GM18517 (cell line): ENCODE measurements around the gene AKR1D1.
"Not testable (repeated sequence)": the region's sequence is repeated elsewhere in the genome, so short reads cannot be mapped to it uniquely, and the experiment has no call there.

Experiments
- ATAC-seq: cut with Tn5 transposase; IDR thresholded peaks from one replicate; pipeline ENCODE4 v1.9.1; 2021; ENCODE audit warnings: mild to moderate bottlenecking, moderate library complexity; ENCODE audit not compliant: unreplicated experiment

AKR1D1 gene

GRCh38 chr7:138072726-138073125, 3.5 kb upstream of the AKR1D1 start:
- no peak for ATAC-seq

DNA sequence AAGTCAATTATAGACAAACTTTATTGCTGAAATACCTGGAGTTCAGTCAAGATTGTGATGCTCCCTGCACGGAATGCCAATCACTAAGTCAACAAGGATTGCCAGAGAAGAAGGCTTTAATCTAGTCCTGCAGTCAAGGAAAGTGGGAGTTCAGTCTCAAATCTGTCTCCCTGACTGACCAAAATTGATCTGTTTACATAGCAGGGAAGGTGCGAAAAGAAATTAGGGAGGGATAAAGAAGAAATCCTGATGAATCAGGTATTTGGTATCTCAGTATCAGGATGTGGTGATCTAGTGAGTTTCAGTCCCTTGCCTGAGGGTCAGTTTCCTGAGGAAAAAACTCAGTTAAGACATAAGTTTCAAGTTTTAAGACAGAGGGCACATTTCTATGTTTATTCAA, 2.1 kb upstream of the AKR1D1 start:
- ATAC-seq, result no peak

GRCh38 chr7:138074540-138074939, 1.7 kb upstream of the AKR1D1 start:
- ATAC-seq, result no peak

DNA sequence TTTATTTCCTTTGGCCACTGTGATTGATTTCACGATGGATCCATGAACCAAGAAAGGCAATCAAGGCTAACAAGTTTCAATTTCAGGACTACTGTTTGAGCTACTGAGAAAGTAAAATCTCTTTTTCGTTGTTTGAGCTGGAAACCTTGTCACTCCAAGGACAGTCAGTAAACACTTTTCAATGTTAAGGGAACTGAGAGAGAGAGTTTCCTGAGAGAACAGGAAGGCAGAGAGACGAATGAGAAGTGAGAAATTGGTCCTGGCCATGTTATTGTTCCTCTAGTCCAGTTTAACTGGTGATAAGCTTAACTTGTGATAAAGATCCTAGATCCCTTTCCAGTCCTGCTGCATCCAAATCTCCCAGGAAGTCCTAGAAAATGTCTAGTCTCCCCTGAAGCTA, 909 bp upstream of the AKR1D1 start:
- no peak for ATAC-seq

DNA sequence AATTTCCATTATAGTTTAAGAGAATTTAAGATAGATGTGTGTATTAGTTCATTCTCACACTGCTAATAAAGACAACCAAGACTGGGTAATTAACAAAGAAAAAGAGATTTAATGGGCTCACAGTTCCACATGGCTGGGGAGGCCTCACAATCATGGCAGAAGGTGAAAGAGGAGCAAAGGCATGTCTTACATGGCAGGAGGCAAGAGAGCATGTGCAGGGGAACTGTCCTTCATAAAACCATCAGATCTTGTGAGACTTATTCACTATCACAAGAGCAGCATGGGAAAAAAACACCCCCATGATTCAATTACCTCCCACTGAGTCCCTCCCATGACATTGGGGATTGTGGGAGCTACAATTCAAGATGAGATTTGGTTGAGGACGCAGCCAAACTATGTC, 473 bp upstream of the AKR1D1 start:
- not testable (repeated sequence) for ATAC-seq

- no peak for ATAC-seq
Observed at GRCh38 chr7:138077809-138078208, 1.6 kb downstream of the AKR1D1 start.

- no peak for ATAC-seq
Observed at GRCh38 chr7:138079137-138079536, 2.9 kb downstream of the AKR1D1 start.

- no peak for ATAC-seq
Observed at GRCh38 chr7:138081868-138082267, 5.6 kb downstream of the AKR1D1 start.

- ATAC-seq, result no peak
Observed at GRCh38 chr7:138083859-138084258, 7.6 kb downstream of the AKR1D1 start.

GRCh38 chr7:138086563-138087270, 10.5 kb downstream of the AKR1D1 start:
- no peak for ATAC-seq

DNA sequence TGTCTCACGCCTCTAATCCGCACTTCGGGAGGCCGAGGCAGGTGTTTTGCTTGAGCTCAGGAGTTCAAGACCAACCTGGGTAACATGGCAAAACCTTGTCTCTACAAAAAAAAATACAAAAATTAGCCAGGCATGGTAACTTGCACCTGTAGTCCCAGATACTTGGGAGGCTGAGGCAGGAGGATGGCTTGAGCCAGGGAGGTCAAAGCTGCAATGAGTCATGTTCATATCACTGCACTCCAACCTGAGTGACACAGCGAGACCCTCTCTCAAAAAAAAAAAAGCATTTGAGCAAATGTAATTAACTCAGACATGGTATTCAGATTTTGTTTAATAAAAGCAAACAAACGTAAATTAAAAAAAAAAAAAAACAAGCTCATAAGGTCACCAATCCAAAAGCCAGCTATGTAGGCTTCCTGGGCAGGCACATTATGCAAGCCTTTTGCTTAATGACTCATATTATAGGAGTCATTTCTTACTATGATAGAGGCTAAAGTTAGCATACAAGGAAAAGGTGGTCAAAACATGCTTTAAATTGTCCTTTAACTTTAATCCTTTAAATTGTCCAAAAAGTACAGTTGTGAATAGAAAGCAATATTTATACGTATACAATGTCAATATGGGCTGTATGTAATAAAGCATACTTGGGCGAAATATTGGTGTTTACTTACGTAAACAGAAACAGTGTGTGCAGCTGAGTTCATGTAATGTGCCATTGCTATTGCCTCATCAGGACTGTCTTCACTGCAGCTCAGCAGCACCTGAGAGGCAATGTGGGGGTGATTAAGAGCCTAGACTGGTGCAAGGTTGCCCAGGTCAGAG, 13.0 kb downstream of the AKR1D1 start:
- no peak for ATAC-seq

DNA sequence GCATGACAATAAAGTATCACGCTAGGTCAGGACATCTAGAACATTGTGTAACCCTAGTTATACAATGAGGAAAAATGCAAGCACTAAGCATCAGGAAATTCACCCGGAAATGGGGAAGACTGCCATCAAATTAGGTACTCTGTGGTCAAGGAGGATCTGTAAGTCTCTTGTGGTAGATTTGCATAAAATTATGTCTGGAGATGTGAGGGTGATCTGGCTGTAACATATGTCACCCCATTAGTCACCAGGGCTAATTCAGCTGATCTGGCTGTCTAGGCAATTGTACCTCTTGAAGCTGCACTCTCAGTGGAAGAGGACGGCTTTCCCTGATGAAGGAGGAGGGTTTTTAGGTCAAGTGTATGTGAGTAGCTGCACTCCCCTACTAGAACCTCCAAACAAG, 14.8 kb downstream of the AKR1D1 start:
- ATAC-seq, result no peak

DNA sequence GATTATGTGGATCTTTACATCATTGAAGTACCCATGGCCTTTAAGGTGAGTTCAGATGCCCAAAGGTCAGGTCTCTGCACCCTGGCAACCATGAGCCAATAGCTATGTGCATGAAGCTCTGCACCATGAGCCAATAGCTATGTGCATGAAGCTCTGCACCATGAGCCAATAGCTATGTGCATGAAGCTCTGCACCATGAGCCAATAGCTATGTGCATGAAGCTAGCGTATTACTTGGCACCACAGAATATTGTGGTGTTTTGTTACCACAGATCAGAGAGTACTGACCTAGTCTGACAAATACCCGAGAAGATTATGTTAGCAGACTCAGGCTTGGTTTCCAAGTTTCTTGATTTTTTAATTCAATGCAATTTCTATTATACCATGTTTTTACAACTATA, 15.6 kb downstream of the AKR1D1 start:
- not testable (repeated sequence) for ATAC-seq

- ATAC-seq, result no peak
Observed at GRCh38 chr7:138092486-138093028, 16.3 kb downstream of the AKR1D1 start.

DNA sequence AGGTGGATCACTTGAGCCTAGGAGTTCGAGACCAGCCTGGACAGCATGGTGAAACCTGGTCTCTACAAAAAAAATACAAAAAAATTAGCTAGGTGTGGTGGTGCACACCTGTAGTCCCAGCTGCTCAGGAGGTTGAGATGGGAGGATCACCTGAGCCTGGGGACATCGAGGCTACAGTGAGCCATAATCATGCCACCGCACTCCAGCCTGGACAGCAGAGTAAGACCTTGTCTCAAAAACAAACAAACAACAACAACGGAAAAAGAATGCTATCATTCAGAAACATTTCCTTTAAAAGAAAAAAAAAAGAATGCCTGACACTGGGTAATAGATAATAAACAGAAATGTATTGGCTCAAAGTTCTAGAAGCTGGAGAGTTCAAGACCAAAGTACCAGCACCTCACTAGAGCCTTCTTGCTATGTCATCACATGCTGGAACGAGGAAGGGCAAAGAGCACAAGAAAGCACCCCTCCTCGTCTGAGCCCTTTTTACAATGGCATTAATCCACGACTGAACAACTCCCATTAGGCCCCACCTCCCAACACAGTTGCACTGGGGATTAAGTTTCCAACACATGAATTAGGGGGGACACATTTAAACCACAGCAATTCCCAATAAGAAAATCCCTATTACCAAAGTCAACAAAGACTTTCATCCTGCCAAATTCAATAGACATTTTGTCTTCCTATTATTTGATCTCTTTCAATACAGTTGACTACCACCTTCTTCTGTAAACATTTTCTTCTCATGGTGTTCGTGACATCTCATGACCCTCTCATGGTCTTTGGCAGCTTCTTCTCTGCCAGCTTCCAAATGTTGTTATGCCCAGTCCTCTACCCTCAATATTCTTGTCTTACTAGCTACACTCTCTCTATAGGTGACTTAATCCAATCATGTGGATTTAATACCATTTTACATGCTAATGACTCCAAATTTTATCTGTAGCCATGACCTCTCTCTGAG, 20.0 kb downstream of the AKR1D1 start:
- ATAC-seq, result no peak

DNA sequence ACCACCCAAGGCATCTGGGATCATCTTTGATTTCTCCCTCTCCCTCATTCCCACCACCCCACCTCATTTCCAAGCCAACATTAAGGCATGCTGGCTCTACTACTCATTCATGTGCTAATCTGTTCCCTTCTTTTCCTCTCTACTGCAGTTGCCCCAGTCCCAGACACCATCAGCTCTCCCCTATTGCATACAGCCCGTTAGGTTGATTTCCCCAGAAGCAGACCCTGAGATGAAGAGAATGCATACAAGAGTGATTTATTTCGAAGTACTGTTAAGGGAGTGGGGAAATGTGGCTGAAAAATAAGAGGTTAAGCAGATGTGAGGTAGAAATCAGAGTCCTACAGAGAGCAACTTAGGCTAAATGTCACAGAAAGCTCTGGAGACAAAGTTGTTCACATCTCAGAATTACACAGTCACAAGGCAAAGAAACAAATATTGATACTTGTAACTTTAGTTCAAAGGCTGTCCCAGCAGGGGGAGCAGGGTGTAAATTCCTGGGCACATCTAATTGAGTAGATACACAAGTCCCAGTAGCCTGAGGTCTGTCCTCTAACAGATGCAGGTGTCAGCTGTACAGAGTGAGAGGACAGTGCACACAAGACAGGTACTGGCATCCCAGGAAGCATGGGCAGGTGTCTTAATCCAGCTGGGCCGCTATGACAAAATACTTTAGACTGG, 20.9 kb downstream of the AKR1D1 start:
- ATAC-seq, result no peak

GRCh38 chr7:138099813-138100212, 23.6 kb downstream of the AKR1D1 start:
- ATAC-seq, result no peak

- no peak for ATAC-seq
Observed at GRCh38 chr7:138105221-138105620, 29.0 kb downstream of the AKR1D1 start.

GRCh38 chr7:138115047-138115446, 38.8 kb downstream of the AKR1D1 start:
- ATAC-seq, result no peak

DNA sequence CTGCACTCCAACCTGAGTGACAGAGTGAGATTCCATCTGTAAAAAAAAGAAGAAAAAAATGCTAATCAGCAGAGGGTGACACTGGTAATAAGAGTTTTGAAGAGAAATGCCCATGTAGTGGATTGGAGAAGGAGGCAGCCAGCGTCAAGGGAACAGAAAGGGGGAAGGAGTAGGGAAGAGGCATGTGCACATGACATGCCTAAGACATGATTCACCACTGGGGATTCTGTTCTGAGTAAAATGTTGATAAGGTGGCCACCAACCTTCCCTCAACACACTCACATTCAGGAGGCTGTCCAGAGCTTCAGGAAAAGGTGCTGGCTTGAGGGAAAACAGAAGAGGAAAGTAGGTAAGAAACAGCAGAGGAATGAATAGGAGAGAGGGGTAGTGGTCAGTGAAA, 39.9 kb downstream of the AKR1D1 start:
- no peak for ATAC-seq
